Measurements from ENCODE around the gene SLC22A25. TPM values are rescaled to one million over a fixed set of nuclear protein-coding genes. Genes with fewer than 3 reads are reported as not detected.

The SLC22A25 gene
- total RNA-seq, 2 experiments from 2014 or later, result not detected

DNA sequence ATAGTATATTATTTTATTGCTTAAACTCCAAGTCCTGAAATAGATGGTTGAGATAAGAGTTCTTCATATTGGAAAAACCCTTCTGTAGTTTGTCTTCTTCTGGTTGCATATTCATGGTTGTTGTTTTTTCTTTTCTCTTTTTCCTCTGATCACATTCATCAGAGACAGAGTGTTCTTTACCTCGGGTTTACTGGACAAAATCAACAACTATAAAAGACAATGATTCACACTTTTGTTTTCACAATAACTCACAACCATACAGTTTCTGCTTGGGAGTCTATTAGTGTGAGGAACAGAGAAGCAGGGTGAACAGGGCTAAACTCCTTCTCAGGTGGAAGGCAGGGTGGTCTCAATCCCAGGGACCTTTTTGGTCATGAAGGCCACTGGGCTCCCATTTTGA, 2.6 kb upstream of the SLC22A25 start:
- TF ChIP-seq CTCF (IDR thresholded peaks at IDR 0.05), result no peak
- no peaks in the 10 kb centered on the region for H3K9me3 ChIP-seq (ENCODE audit: control insufficient read depth in 1 of 2, insufficient read depth in 1 of 2, low read length in 2 of 2)
- H3K36me3 Mint-ChIP-seq (ENCODE audit: low read depth), result no peaks in the 10 kb centered on the region

DNA sequence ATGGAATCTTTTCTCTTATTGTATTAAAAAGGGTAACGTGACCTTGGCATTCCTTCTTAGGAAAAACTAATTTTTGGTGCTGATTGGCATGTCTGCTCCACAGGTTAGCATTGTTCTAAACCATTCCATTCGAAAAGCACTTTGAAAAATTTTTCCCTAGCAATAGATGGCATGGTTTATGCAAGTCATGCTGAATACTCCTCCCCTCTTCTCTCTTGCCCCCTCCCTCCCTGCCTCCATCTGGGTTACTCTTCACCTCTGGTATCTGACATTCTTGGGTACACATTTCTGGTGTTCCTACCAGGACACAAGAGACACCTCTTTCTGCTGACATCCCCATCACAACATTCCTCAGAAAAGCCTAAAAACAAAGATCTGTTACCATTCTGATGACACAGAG, 1.5 kb upstream of the SLC22A25 start:
- Histone ChIP-seq H3K4me3 (ENCODE audit: low read length) (no peak overlapping the region), H3K4me1 (ENCODE audit: insufficient read depth, low read length) (no peaks in the 10 kb centered on the region), H3K27me3 (ENCODE audit: control insufficient read depth in 1 of 2, insufficient read depth in 2 of 2, low read length in 2 of 2) (peaks cover 3 to 17% of the 10 kb centered on the region in 2 experiments), H3K27ac (ENCODE audit: low read depth in 1 of 2, low read length in 2 of 2) (no peak overlapping the region), H3K9me3 (ENCODE audit: control insufficient read depth in 1 of 2, insufficient read depth in 1 of 2, low read length in 2 of 2) (no peaks in the 10 kb centered on the region), H3K36me3 (ENCODE audit: insufficient read depth, low read length) (no peaks in the 10 kb centered on the region)
- CTCF ChIA-PET, result no interaction called here
- H3K36me3 Mint-ChIP-seq (ENCODE audit: low read depth), result no peaks in the 10 kb centered on the region
- no peak overlapping the region for H3K27ac Mint-ChIP-seq
- ATAC-seq (ENCODE audit: poor library complexity) (no peak), DNase-seq (no peak)
- intact Hi-C loops (cut with DNase I, micrococcal nuclease), result no loop called here
- POLR2A ChIA-PET, result no interaction called here
- H3K4me3 Mint-ChIP-seq, result no peak overlapping the region
- H3K9me3 Mint-ChIP-seq, result no peaks in the 10 kb centered on the region
- no peak for TF ChIP-seq CTCF (IDR thresholded peaks at IDR 0.05)
- peaks cover 23% of the 10 kb centered on the region for H3K27me3 Mint-ChIP-seq
- H3K4me1 Mint-ChIP-seq (ENCODE audit: low read depth), result peaks cover 11% of the 10 kb centered on the region

More for the DNA sequence above, 2.6 kb upstream of the SLC22A25 start:
- H3K4me1 ChIP-seq (ENCODE audit: insufficient read depth, low read length), result no peaks in the 10 kb centered on the region
- H3K27ac ChIP-seq (ENCODE audit: low read depth in 1 of 2, low read length in 2 of 2), result no peak overlapping the region
- CTCF ChIA-PET, result no interaction called here
- no peaks in the 10 kb centered on the region for H3K36me3 ChIP-seq (ENCODE audit: insufficient read depth, low read length)
- H3K9me3 Mint-ChIP-seq, result no peaks in the 10 kb centered on the region
- peaks cover 11% of the 10 kb centered on the region for H3K4me1 Mint-ChIP-seq (ENCODE audit: low read depth)
- POLR2A ChIA-PET, result no interaction called here
- H3K27ac Mint-ChIP-seq, result no peak overlapping the region
- ATAC-seq (ENCODE audit: poor library complexity), result no peak
- intact Hi-C loops (cut with DNase I, micrococcal nuclease), result no loop called here
- no peak overlapping the region for H3K4me3 ChIP-seq (ENCODE audit: low read length)
- no peak overlapping the region for H3K4me3 Mint-ChIP-seq
- H3K27me3 ChIP-seq (ENCODE audit: control insufficient read depth in 1 of 2, insufficient read depth in 2 of 2, low read length in 2 of 2), result peaks cover 3 to 17% of the 10 kb centered on the region in 2 experiments
- no peak for DNase-seq
- H3K27me3 Mint-ChIP-seq, result peaks cover 23% of the 10 kb centered on the region

GRCh38 chr11:63242089-63242781, 1.2 kb downstream of the SLC22A25 start:
- intact Hi-C loops (cut with DNase I, micrococcal nuclease), result no loop called here

More at GRCh38 chr11:63242089-63242781, 1.2 kb downstream of the SLC22A25 start:
- no peaks in the 10 kb centered on the region for H3K9me3 ChIP-seq (ENCODE audit: control insufficient read depth in 1 of 2, insufficient read depth in 1 of 2, low read length in 2 of 2)
- no peak for ATAC-seq (ENCODE audit: poor library complexity)
- peaks cover 3% of the 10 kb centered on the region for H3K9me3 Mint-ChIP-seq
- no peak overlapping the region for H3K4me3 Mint-ChIP-seq
- H3K4me1 Mint-ChIP-seq (ENCODE audit: low read depth), result peaks cover 11% of the 10 kb centered on the region
- ChIA-PET CTCF (no interaction called here), POLR2A (no interaction called here)
- H3K36me3 ChIP-seq (ENCODE audit: insufficient read depth, low read length), result no peaks in the 10 kb centered on the region
- H3K27me3 ChIP-seq (ENCODE audit: control insufficient read depth in 1 of 2, insufficient read depth in 2 of 2, low read length in 2 of 2), result peaks cover 0 to 11% of the 10 kb centered on the region in 2 experiments
- peaks cover 39% of the 10 kb centered on the region for H3K27me3 Mint-ChIP-seq
- peak in 1 of 14 experiments; percentile 11 for DNase-seq
- no peak overlapping the region for H3K27ac ChIP-seq (ENCODE audit: low read depth in 1 of 2, low read length in 2 of 2)
- no peak overlapping the region for H3K27ac Mint-ChIP-seq
- no peaks in the 10 kb centered on the region for H3K36me3 Mint-ChIP-seq (ENCODE audit: low read depth)
- TF ChIP-seq CTCF (IDR thresholded peaks at IDR 0.05), result no peak
- no peaks in the 10 kb centered on the region for H3K4me1 ChIP-seq (ENCODE audit: insufficient read depth, low read length)
- H3K4me3 ChIP-seq (ENCODE audit: low read length), result no peak overlapping the region

Data from CD4-positive, alpha-beta T cell (primary cell).